SK-N-DZ (cell line): ENCODE data around the gene DNER.
"Not testable (repeated sequence)": the region's sequence is repeated elsewhere in the genome, so short reads cannot be mapped to it uniquely, and the experiment has no call there.

ENCODE experiments used
- DNase-seq: peaks from one replicate; pipeline ENCODE4 v3.0.0-alpha.2; 2015; ENCODE audit warnings: low spot score

DNER gene

DNA sequence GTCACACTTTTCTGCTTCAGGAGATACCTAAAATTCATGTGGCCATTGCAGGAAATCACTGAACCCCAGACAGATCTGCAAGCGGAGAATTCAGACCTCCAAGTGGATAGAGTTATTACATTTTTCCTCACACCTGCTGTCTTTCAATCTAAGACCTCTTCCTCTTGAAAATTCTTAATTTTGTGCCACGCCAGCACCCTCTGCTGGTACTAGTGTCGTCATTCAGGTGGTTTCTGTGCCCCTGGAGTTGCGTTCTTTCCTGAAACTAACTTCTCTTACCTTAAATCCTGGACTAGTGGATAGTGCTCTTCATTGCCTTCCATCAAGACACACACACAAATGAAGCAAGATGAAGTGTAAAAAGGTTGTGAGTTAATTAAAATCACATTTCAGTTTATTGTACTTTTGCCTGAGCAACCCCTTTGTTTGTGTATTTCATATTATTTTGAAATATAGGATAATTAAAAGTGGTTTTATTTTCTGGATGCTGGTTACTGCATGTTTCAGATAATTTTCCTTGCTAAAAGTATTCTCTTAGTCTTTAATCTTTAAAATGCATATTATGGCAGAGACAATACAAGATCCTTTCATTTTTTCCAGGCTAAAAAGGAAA is 1.6 kb upstream of the DNER start:
- DNase-seq: peak; percentile 40

DNA sequence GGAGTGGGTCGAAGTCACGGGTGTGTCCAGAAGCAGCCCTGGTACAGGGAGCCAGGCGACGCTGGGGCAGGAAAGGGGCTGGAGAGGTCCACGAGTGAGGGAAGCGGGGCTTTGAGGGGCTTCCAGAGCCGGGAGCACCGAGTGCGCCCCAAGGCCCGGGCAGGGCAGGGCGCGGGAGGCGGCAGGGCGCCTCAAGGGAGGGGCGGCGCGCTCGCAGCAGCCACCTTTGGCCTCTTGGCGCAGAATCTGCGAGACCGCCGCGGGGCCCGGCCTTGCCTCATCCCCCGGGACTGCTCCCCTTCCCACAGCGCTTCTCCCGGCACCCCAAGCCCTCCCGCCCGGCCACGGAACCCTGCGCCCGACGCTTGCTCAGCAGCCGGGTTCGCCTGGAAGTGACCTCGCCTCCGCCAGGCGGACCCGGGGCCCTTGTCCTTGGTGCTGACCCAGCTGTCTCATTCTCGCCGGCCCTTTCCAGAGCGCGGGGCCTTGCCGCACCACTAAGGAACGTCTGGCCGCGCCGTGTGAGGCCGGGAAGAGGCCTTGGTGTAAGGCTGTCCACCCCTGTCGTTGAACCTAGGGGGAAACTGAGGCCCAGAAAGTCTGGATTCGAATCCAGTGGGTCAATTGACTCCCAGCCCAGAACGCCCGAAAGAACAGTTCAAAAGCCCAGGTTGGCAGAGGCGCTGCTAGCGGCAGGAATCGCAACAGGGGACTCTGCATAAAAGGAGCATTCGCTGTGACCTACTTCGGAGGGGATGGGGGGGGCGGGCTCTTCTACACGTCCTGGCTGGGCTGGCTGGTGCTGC is 584 bp upstream of the DNER start:
- DNase-seq: peak; percentile 29

DNA sequence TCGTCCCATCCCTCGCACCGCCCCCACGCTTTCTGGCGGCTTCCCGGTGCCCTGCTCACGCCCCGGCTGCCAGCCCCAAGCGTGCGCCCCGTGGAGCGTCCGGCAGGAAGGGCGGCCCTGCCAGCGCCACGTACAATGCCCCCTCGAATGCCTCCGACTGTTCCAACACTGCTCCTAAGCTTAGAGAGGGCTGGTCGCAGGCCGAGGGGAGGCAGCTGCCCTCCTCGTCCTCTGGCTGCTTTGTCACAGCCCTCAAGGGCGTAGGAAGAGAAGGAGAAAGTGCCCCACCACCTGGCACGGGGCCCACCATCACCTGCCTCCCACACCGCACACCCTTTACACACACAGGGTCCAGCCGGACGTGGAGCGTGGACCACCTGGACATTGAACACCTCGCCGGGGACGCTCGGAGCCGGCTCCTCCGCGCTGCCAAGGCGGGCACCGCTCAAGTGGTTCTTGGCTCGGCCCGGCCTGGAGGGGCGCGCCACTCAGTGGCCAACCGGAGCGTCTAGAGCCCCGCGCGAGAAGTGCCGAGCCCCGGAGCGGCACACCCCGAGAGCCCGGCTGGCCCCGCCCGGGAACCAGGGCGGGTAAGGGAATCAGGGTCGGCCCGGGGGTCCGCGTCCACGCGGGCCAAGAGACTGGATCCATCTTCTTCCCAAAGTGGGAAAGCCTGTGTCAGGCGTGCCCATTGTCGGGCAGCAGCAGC is 830 bp downstream of the DNER start:
- no peak for DNase-seq

DNA sequence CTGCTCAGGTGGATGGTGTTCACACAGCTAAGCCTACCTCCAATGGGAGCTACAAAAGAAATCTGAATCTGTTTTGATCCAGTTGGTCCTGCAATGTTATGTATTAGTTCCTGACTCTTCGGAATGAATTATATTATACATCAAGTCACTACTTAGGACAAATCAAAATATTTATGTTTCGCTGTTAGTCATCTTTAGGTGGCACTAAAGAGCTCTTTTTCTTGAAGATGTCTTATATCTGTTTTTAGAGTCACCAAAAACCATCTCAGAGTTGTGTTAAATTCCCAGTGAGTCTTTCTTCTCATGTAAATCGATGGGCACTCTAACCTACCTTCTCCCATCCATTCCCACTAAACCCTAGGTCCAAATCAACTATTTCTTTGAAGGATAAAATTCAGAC is 2.2 kb downstream of the DNER start:
- no peak for DNase-seq

DNA sequence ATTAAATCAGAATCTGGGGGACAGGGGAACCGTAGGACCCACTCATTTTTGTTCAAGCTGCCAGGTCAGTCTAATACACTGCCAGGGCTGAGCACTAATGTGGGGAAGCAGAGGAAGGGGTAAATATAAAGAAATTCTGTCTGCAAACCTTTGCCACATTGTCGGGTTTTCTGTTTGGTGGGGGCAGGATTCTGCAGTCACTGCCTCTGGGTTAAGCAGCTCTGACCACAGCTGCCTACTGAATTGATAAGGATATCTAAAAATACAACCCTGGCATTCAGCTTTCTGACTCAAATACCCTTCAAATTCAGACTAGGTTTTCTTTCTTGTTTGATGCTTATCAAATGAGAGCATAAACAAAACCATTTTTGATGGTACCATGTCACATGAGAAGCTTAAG is 6.0 kb downstream of the DNER start:
- DNase-seq: no peak

DNA sequence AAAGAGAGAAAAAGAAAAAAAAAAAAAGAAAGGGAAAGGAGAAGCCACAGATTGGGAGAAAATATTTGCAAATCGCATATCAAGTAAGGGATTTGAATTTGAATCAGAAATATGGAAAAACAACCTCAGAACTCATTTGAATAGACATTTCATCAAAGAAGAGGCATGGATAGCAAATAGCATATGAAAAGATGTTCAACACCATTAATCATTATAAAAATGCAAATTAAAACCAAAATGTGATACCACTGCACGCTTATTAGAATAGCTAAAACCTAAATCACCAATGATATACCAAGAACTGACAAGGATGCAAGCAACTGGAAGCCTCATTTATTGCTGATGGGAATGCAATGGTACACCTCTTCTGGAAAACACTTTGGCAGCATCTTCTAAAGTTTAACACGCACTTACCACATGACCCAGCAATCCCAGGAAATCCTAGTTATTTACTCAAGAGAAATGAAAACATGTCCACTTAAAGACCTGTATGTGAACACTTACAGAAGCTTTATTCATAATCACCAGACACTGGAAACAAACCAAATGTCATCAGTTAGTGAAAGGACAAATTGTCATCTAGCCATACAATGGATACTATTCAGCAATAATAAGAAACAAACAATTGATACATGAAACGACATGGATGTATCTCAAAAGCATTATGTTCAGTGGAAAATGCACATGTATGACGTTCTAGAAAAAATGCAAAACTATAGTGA is 10.3 kb downstream of the DNER start:
- DNase-seq: no peak

DNA sequence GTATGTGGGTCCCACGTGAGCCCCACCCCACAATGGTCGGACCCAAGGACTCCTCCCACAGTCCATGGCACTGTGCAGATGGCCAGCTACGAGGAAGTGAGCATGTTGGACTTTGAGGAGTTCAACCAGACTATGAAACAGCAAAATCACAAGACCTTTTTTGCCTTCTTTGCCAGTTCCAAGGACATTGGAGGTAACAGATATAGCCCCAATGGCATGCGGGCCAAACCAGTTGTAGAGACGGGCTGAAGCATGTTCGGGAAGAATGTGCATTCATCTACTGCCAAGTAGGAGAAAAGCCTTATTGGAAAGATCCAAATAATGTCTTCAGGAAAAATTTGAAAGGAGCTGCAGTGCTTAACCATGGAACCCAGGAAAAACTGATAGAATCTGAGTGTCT is 12.6 kb downstream of the DNER start:
- no peak for DNase-seq

DNA sequence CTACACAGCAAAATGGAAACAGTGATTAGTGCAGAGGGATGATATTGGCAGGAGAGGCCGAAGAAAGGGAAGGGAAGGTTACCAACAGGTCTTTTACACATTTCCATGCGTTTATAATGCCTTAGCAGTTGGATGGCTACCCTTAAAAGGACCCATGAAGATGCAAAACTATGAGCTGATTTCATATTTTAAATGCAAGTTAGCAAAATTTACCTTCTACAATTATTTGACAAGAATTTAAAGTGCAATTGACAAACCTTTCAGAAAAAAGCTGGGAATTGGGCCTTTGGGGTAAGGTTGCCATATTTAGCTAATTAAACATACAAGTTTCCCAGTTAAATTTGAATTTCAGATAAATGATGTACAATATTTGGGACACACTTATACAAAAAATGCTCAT is 13.3 kb downstream of the DNER start:
- no peak for DNase-seq

DNA sequence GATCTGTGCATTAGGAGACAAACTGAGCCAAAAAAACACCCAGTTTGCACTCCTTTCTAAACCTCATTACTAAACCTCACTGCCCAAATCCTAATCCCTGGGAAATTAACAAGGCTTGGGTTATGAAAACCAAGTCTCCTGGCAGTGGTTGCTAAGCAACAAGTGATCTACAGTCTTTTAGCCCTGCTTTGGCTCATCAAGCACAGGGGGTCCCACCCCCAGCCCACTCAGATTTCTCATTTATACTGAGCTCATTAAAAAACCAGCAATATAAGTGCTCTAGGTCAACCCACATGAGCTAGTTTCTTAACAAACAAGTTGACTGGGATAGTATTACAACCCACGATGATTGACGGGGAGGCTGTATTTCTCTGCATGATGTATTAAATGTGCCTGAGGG is 18.4 kb downstream of the DNER start:
- no peak for DNase-seq

DNA sequence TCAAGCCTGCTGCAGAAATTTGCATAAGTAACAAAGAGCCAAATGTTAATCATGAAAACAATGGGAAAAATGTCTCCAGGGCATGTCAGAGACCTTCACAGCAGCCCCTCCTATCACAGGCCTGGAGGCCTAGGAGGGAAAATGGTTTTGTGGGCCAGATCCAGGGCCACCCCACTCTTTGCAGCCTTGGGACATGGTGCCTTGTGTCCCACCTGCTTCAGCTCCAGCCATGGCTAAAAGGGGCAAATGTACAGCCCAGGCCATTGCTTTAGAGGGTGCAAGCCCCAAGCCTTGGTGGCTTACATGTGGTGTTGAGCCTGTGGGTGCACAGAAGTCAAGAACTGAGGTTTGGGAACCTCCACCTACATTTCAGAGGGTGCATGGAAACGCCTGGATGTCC is 20.5 kb downstream of the DNER start:
- DNase-seq: not testable (repeated sequence)

DNA sequence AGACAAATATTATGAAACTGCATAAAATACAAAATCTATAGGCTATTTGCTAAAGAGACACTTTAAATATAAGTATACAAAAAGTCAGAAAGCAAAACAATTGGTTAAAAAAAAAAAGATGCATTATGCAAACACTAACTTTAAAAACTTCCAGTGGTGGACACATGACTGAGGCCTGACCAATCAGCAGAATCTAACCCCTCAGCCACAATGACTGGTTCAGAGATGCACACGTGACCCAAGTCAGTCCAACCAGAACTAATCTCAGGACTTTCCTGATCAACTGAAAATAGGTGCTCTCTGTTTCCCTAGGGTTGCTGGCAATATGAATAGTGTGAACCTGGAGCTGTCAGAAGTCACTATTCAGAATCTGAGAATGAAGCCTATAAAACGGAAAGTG is 22.7 kb downstream of the DNER start:
- no peak for DNase-seq

DNA sequence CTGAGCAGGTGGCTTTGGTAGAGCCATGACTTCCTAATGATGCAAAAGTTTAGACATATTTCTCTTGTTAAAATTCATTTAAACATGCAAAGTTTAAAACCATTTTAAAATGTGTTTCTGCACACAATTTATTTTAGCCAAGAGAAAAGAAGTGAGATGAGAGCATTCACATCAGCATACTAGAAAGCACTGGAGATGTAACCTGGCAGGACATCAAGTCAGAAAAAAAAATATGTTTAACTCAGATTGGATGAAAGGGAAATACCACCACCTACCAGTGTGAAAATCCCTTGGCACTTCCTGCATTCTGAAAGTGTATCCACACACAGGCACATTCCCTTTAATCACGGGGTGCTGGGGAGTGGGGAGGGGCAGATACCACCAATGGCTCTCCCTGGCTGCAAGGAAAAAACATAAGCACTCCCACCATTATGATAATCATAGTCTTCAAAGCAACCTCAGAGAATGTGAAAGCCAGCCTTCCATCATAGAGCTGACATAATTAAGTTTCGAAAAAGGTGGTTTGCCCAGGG is 25.0 kb downstream of the DNER start:
- no peak for DNase-seq

DNA sequence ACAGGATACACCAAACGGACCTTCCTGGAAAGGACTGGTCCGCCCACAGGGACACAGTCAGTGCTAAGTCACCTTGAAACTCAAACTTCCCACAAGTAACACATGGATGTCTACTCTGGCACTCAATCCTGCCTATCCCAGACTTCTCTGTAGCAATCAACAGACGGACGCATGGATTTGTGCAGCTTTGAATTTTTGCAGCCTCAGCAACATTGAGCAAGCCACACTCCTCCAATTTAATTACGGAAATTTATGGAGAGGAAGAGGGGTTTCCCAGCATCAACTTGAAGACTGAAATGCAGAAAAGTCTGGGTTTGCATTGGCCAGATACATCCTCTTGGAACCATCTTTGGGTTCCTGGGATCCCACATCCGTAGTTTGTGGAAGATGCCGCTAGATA is 26.2 kb downstream of the DNER start:
- DNase-seq: no peak

DNA sequence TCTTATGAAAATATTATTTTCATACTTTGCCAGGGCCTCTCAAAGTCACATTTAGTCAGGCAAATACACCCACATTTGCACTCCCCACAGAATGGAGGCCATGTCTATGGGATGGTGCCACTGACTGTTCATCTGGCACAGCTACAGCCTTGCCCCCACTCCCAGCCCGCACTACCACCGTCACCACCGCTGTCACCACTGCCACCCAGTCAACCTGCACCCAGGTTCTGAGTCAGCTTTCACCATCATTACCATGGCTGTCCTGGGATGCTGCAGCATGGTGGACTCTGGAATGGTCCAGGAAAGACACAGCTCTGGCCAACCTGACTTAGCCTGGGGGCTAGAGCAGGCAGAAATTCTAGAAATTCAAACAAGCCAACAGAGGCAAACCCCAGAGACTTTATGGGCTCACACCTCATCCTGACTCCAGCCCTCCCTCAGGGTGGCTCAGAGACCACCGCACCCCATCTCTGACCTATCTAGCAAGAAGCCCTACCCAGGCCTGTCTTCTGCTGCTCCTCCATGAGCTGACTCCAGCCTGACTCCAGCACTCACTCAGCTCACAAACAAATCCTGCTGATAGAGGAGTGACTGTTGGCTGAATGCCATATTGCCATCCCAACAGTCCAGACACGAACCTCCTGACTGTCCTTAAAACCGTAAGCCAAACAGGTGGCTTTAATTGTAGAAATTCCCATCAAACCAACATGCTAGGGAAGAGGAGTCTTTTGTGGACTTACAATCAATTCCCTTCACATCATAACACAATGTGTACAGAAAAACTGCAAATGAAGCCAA is 28.0 kb downstream of the DNER start:
- no peak for DNase-seq

DNA sequence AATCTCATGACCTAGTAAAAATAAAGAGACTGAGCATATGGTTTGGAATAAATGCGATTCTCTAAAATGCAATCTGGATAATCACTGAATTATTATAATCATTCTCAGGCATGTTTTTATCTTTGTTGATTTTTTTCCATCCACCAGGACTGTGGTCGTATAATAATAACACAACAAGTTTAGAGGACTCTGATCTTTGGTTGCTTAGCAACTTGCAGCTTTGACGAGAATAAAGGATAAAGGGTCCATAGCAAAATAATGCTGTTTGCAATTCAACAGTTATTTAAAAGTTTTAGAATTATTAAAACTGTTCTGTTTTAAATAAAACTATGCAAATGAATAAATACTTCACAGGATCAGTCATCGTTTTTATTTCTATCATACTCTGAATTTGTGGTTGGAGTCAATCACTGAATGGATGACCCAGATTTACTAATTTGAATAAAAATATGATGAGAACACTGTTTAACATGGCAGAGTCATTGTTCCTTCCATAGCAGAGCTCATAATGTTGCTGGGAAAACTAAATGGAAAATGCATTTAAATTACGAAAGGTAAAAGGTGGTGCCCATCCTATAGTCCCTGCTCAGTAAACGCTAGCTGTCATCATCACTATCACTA is 29.3 kb downstream of the DNER start:
- no peak for DNase-seq

DNA sequence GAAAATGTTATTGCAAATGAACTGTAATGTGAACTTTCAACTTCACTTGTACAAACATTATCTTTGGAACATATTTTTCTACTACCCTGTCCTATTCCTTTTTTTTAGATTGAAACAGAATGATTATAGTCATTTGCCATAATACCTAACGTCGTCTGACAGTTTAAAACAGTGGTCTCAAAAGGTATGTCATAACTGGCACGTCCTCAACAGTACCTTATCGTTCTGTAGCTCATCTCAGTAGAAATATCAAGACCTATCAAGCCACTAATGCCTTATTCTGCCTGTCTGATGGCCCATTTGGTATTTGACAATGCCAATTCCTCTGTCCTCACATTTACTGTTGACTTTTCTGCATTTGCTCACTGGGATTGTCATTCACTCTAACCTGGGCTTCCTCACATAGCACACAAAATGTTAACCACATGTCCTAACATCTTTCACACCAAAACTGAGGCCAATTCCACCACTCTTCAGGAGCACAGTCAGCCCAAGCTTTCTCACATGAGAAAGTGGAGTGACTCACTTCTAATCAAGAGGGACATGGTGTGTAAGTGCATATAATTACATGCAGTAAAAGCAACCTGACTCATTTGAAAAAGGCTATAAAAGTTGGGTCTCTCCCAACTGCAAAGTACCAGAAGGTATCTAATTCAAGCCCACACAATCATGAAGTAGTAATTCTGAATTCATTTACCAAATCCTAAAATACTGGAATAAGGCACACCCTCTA is 34.8 kb downstream of the DNER start:
- DNase-seq: no peak

DNA sequence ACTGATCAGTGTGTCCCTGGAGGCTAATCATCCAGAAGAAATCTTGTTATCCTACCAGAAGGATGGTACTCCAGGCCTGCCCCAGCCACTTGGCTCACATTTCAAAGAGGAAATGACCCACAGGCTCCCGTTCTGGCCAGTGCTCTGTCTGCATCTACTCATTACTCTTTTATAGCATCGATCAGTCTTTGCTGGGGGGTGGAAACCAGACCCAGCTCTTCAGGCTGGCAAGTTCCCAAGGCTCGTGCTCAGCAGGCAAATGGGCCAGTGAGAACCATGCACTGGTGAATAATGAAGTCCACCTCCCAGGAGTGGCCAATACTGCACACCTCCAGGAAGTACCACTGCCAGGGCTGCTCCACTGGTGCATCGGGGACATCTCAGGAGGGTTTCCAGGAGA is 38.8 kb downstream of the DNER start:
- no peak for DNase-seq

DNA sequence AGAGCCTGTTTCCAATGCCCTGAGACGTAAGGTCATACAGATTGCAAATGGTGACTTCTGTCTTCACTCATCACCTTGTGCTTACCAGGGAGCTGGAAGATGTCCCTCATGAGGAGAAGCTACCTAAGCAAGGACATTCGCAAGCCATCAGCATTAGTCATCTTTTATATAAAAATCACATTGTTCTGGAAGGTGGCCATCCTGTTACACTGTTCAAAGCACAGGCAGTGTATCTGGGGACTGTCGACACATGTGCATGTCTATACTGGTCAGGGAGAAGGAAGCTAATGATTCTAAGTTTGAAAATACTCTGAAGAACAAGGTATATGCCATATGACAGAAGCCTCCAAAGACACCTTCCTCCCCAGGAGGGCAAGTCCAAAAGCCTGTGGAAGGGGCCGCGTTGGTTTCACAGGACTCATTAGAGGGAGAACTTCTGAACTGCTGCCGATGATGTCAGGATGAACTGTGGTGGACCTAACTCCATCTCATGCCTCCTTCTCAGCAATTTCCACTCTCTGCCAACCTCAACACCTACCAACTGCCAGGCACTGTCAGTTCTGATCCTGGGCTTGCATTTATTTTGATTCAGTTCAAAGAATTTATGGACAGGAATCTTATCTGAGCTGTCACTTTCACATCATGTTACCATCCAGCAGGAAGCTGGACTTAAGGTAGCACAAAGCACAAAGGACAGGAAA is 39.4 kb downstream of the DNER start:
- DNase-seq: no peak

DNA sequence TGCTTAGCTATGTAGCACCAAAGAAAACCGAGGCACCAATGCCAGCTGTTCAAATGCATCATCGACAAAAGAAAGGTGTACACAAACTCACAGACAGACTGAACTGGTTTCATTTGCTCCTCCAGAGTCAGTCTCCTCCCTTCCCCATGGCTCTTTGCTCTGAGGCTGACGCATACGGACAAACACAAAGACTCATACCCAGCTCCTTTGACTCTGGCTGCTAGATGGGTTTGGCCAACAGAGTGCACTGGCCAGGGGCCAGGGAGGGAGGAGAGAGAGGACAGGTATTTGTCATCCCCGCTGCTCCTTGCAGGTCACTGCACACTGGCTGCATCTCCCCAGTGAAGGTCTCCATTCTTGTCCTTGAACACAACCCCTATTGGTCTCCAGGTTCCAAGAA is 40.7 kb downstream of the DNER start:
- DNase-seq: no peak
